SK-N-MC (cell line): Measurements from ENCODE around the gene ZNF574.

ENCODE experiments used
- EZH2 ChIP-seq: fragments of 200-600 bp; sonication (generic); IDR thresholded peaks from one replicate; pipeline ENCODE4 v1.6.1; 2017; ENCODE audit warnings: antibody characterized with exemption
- POLR2AphosphoS5 ChIP-seq: IDR thresholded peaks from 2 replicates; pipeline ENCODE4 v1.6.1; 2012; ENCODE audit warnings: mild to moderate bottlenecking, low read depth, low read length, borderline replicate concordance

GRCh38 chr19:42120276-42120980 lies 44.5 kb downstream of the ZNF574 start:
- TF ChIP-seq EZH2 (no peak), POLR2AphosphoS5 (no peak)
